ENCODE results near the gene WNT16. TPM values are rescaled to one million over a fixed set of nuclear protein-coding genes. Genes with fewer than 3 reads are reported as not detected.
A peak's percentile ranks its signal among the peaks of the same experiment; 100 is the strongest.

WNT16 gene
- total and polyA plus RNA-seq, 4 experiments from 2014 or later: not detected

- Histone ChIP-seq H3K4me3 (ENCODE audit: low read length in 2 of 2) (no peak overlapping the region), H3K4me1 (ENCODE audit: insufficient read depth, low read length) (no peaks in the 10 kb centered on the region), H3K27ac (ENCODE audit: low read depth, low read length) (no peak overlapping the region), H3K9me3 (ENCODE audit: control insufficient read depth in 1 of 2, low read length in 2 of 2) (no peaks in the 10 kb centered on the region), H3K36me3 (ENCODE audit: insufficient read depth, low read length) (no peaks in the 10 kb centered on the region), H3K27me3 (ENCODE audit: insufficient read depth, low read length) (no peaks in the 10 kb centered on the region)
- Mint-ChIP-seq H3K4me3 (peak overlapping the region in 1 of 8 donors; percentile 29), H3K9me3 (no peaks in the 10 kb centered on the region), H3K27ac (peak overlapping the region in 2 of 7 donors; percentile 5 to 52), H3K27me3 (no peaks in the 10 kb centered on the region), H3K4me1 (no peaks in the 10 kb centered on the region), H3K36me3 (peaks cover 43 to 56% of the 10 kb centered on the region in 2 donors)
- POLR2A ChIA-PET (ENCODE audit: partially characterized antibody): no interaction called here
- CTCF ChIA-PET (ENCODE audit: partially characterized antibody): interaction anchor here (1.1 to 2.0 kb wide), 3 partner anchors 15 to 158 kb away, joined by 4 to 7 read pairs (median 4); partner anchors contain the start of gene FAM3C
- no peak for DNase-seq
- intact Hi-C loops (cut with micrococcal nuclease): no loop called here
Measured at GRCh38 chr7:121351682-121352081, 22.9 kb downstream of the WNT16 start.

GRCh38 chr7:121352323-121352722 is 23.5 kb downstream of the WNT16 start:
- Histone ChIP-seq H3K27ac (ENCODE audit: low read depth, low read length) (no peak overlapping the region), H3K4me3 (ENCODE audit: low read length in 2 of 2) (no peak overlapping the region), H3K4me1 (ENCODE audit: insufficient read depth, low read length) (no peaks in the 10 kb centered on the region), H3K36me3 (ENCODE audit: insufficient read depth, low read length) (peaks cover under 1% of the 10 kb centered on the region), H3K9me3 (ENCODE audit: control insufficient read depth in 1 of 2, low read length in 2 of 2) (no peaks in the 10 kb centered on the region), H3K27me3 (ENCODE audit: insufficient read depth, low read length) (no peaks in the 10 kb centered on the region)
- no peak overlapping the region for H3K27ac Mint-ChIP-seq
- H3K9me3 Mint-ChIP-seq: no peaks in the 10 kb centered on the region
- no peaks in the 10 kb centered on the region for H3K4me1 Mint-ChIP-seq
- no peak for DNase-seq
- intact Hi-C loops (cut with micrococcal nuclease): no loop called here
- CTCF ChIA-PET (ENCODE audit: partially characterized antibody): interaction anchor here (1.1 to 2.0 kb wide), 3 partner anchors 15 to 157 kb away, joined by 4 to 7 read pairs (median 4); partner anchors contain the start of gene FAM3C
- H3K4me3 Mint-ChIP-seq: no peak overlapping the region
- peaks cover 45 to 56% of the 10 kb centered on the region in 2 donors for H3K36me3 Mint-ChIP-seq
- no peaks in the 10 kb centered on the region for H3K27me3 Mint-ChIP-seq
- POLR2A ChIA-PET (ENCODE audit: partially characterized antibody): no interaction called here

- Histone ChIP-seq H3K27me3 (ENCODE audit: insufficient read depth, low read length) (no peaks in the 10 kb centered on the region), H3K4me1 (ENCODE audit: insufficient read depth, low read length) (no peaks in the 10 kb centered on the region), H3K4me3 (ENCODE audit: low read length in 2 of 2) (no peak overlapping the region), H3K27ac (ENCODE audit: low read depth, low read length) (no peak overlapping the region), H3K9me3 (ENCODE audit: control insufficient read depth in 1 of 2, low read length in 2 of 2) (no peaks in the 10 kb centered on the region), H3K36me3 (ENCODE audit: insufficient read depth, low read length) (peaks cover 11% of the 10 kb centered on the region)
- H3K4me1 Mint-ChIP-seq: no peaks in the 10 kb centered on the region
- H3K4me3 Mint-ChIP-seq: no peak overlapping the region
- H3K36me3 Mint-ChIP-seq: peaks cover 52 to 62% of the 10 kb centered on the region in 2 donors
- no peak for DNase-seq
- ChIA-PET CTCF (ENCODE audit: partially characterized antibody) (interaction anchor here (0.9 to 1.4 kb wide), 2 partner anchors 18 to 156 kb away, joined by 3 read pairs; no protein-coding TSS in a partner anchor), POLR2A (ENCODE audit: partially characterized antibody) (no interaction called here)
- H3K27ac Mint-ChIP-seq: no peak overlapping the region
- H3K27me3 Mint-ChIP-seq: no peaks in the 10 kb centered on the region
- no peaks in the 10 kb centered on the region for H3K9me3 Mint-ChIP-seq
- intact Hi-C loops (cut with micrococcal nuclease): no loop called here
Measured at GRCh38 chr7:121355574-121355973, 26.8 kb downstream of the WNT16 start.

GRCh38 chr7:121360564-121360963 is 31.8 kb downstream of the WNT16 start:
- Mint-ChIP-seq H3K4me3 (no peak overlapping the region), H3K36me3 (peaks cover 39 to 46% of the 10 kb centered on the region in 2 donors), H3K27ac (peak overlapping the region in 1 of 7 donors; percentile 22), H3K4me1 (peaks cover 0 to 3% (median 0%) of the 10 kb centered on the region in 4 donors), H3K27me3 (no peaks in the 10 kb centered on the region), H3K9me3 (no peaks in the 10 kb centered on the region)
- Histone ChIP-seq H3K27ac (ENCODE audit: low read depth, low read length) (no peak overlapping the region), H3K4me1 (ENCODE audit: insufficient read depth, low read length) (no peaks in the 10 kb centered on the region), H3K4me3 (ENCODE audit: low read length in 2 of 2) (no peak overlapping the region), H3K36me3 (ENCODE audit: insufficient read depth, low read length) (peaks cover 16% of the 10 kb centered on the region), H3K27me3 (ENCODE audit: insufficient read depth, low read length) (no peaks in the 10 kb centered on the region), H3K9me3 (ENCODE audit: control insufficient read depth in 1 of 2, low read length in 2 of 2) (no peaks in the 10 kb centered on the region)
- intact Hi-C loops (cut with micrococcal nuclease): no loop called here
- POLR2A ChIA-PET (ENCODE audit: partially characterized antibody): interaction anchor here (0.8 kb wide), 1 partner anchor 150 kb away, joined by 3 read pairs; no protein-coding TSS in a partner anchor
- DNase-seq: no peak
- CTCF ChIA-PET (ENCODE audit: partially characterized antibody): interaction anchor here (0.7 to 2.8 kb wide), 6 partner anchors 20 to 187 kb away, joined by 3 to 9 read pairs (median 3); partner anchors contain the start of gene FAM3C

- intact Hi-C loops (cut with micrococcal nuclease): loop anchor here (1.0 kb wide), 4 partner anchors 28 to 180 kb away; no protein-coding TSS in a partner anchor
- H3K9me3 ChIP-seq (ENCODE audit: control insufficient read depth in 1 of 2, low read length in 2 of 2): no peaks in the 10 kb centered on the region
- Mint-ChIP-seq H3K27ac (peak overlapping the region in 1 of 7 donors; percentile 59), H3K4me3 (no peak overlapping the region), H3K4me1 (peaks cover 5 to 11% (median 7%) of the 10 kb centered on the region in 4 donors), H3K36me3 (peaks cover 20 to 27% of the 10 kb centered on the region in 2 donors), H3K9me3 (no peaks in the 10 kb centered on the region), H3K27me3 (no peaks in the 10 kb centered on the region)
- H3K27me3 ChIP-seq (ENCODE audit: insufficient read depth, low read length): no peaks in the 10 kb centered on the region
- ChIA-PET POLR2A (ENCODE audit: partially characterized antibody) (interaction anchor here (0.5 to 1.5 kb wide), 2 partner anchors 29 to 143 kb away, joined by 3 to 5 read pairs; partner anchors contain the start of gene FAM3C), CTCF (ENCODE audit: partially characterized antibody) (interaction anchor here (0.7 to 8.9 kb wide), 28 partner anchors 9 to 192 kb away, joined by 3 to 108 read pairs (median 5); partner anchors contain the start of gene FAM3C)
- no peak overlapping the region for H3K4me3 ChIP-seq (ENCODE audit: low read length in 2 of 2)
- peaks cover 3% of the 10 kb centered on the region for H3K36me3 ChIP-seq (ENCODE audit: insufficient read depth, low read length)
- peaks cover 6% of the 10 kb centered on the region for H3K4me1 ChIP-seq (ENCODE audit: insufficient read depth, low read length)
- peak in 4 of 5 donors; percentile 48 to 56 (median 56) for DNase-seq
- H3K27ac ChIP-seq (ENCODE audit: low read depth, low read length): no peak overlapping the region
Measured at GRCh38 chr7:121366852-121367431, 38.1 kb downstream of the WNT16 start.

GRCh38 chr7:121369462-121369861 is 40.7 kb downstream of the WNT16 start:
- intact Hi-C loops (cut with micrococcal nuclease): no loop called here
- Histone ChIP-seq H3K4me3 (ENCODE audit: low read length in 2 of 2) (no peak overlapping the region), H3K27ac (ENCODE audit: low read depth, low read length) (no peak overlapping the region), H3K9me3 (ENCODE audit: control insufficient read depth in 1 of 2, low read length in 2 of 2) (no peaks in the 10 kb centered on the region), H3K4me1 (ENCODE audit: insufficient read depth, low read length) (peaks cover 20% of the 10 kb centered on the region), H3K27me3 (ENCODE audit: insufficient read depth, low read length) (no peaks in the 10 kb centered on the region), H3K36me3 (ENCODE audit: insufficient read depth, low read length) (no peaks in the 10 kb centered on the region)
- ChIA-PET POLR2A (ENCODE audit: partially characterized antibody) (no interaction called here), CTCF (ENCODE audit: partially characterized antibody) (interaction anchor here (0.7 to 8.9 kb wide), 11 partner anchors 12 to 200 kb away, joined by 3 to 108 read pairs (median 4); partner anchors contain the start of gene FAM3C)
- Mint-ChIP-seq H3K4me1 (peaks cover 16 to 25% (median 19%) of the 10 kb centered on the region in 4 donors), H3K36me3 (peaks cover 8 to 23% of the 10 kb centered on the region in 2 donors), H3K9me3 (no peaks in the 10 kb centered on the region), H3K27ac (peak overlapping the region in 4 of 7 donors; percentile 54 to 89 (median 70)), H3K27me3 (no peaks in the 10 kb centered on the region), H3K4me3 (no peak overlapping the region)
- no peak for DNase-seq

GRCh38 chr7:121371367-121371766 is 42.6 kb downstream of the WNT16 start:
- H3K4me3 ChIP-seq (ENCODE audit: low read length in 2 of 2): no peak overlapping the region
- Mint-ChIP-seq H3K36me3 (peaks cover 21 to 33% of the 10 kb centered on the region in 2 donors), H3K9me3 (no peaks in the 10 kb centered on the region), H3K4me1 (peaks cover 17 to 25% (median 20%) of the 10 kb centered on the region in 4 donors), H3K27ac (peak overlapping the region in 4 of 7 donors; percentile 23 to 42 (median 41)), H3K27me3 (no peaks in the 10 kb centered on the region), H3K4me3 (no peak overlapping the region)
- no peak for DNase-seq
- H3K27me3 ChIP-seq (ENCODE audit: insufficient read depth, low read length): no peaks in the 10 kb centered on the region
- H3K9me3 ChIP-seq (ENCODE audit: control insufficient read depth in 1 of 2, low read length in 2 of 2): no peaks in the 10 kb centered on the region
- intact Hi-C loops (cut with micrococcal nuclease): no loop called here
- H3K4me1 ChIP-seq (ENCODE audit: insufficient read depth, low read length): peaks cover 20% of the 10 kb centered on the region
- no peaks in the 10 kb centered on the region for H3K36me3 ChIP-seq (ENCODE audit: insufficient read depth, low read length)
- CTCF ChIA-PET (ENCODE audit: partially characterized antibody): interaction anchor here (0.9 to 8.9 kb wide), 3 partner anchors 25 to 177 kb away, joined by 3 to 102 read pairs (median 73); partner anchors contain the start of gene FAM3C
- H3K27ac ChIP-seq (ENCODE audit: low read depth, low read length): no peak overlapping the region
- POLR2A ChIA-PET (ENCODE audit: partially characterized antibody): interaction anchor here (1.3 kb wide), 2 partner anchors 24 to 66 kb away, joined by 3 read pairs; no protein-coding TSS in a partner anchor

All from CD4-positive, alpha-beta memory T cell (primary cell).